ENCODE results near the gene DTL.

- TF ChIP-seq CTCF (IDR thresholded peaks at IDR 0.05; ENCODE audit: low read depth, low read length) (no peak), EZH2phosphoT487 (IDR thresholded peaks at IDR 0.05; ENCODE audit: low read depth) (no peak)
Observed at GRCh38 chr1:212125654-212126053, 90.1 kb downstream of the DTL start.

Data from OCI-LY3 (cell line).